Loucy (cell line): Measurements from ENCODE around the gene SERPINB1.

Experiments used
- H2AFZ ChIP-seq: fragments of 200-600 bp; sonication (generic); 2 replicates; pipeline ENCODE4 v1.6.0; 2016; ENCODE audit warnings: antibody characterized with exemption, mild to moderate bottlenecking, low read length, moderate library complexity
- H3F3A ChIP-seq: fragments of 200-600 bp; 2 replicates; pipeline ENCODE4 v1.6.0; 2016; ENCODE audit warnings: antibody characterized with exemption, low read depth, mild to moderate bottlenecking
- H3K27me3 ChIP-seq: fragments of 200-600 bp; sonication (generic); 2 replicates; pipeline ENCODE4 v1.6.1; 2014; ENCODE audit warnings: low read length, mild to moderate bottlenecking; ENCODE audit not compliant: insufficient read depth, poor library complexity, severe bottlenecking
- H3K36me3 ChIP-seq: fragments of 200-600 bp; sonication (generic); 2 replicates; pipeline ENCODE4 v1.6.1; 2016; ENCODE audit warnings: low read length; ENCODE audit not compliant: insufficient read depth
- H3K4me1 ChIP-seq: fragments of 200-600 bp; sonication (generic); 2 replicates; pipeline ENCODE4 v1.5.1; 2014; ENCODE audit warnings: low read length, mild to moderate bottlenecking; ENCODE audit not compliant: insufficient read depth, poor library complexity, severe bottlenecking
- H3K4me2 ChIP-seq: fragments of 200-600 bp; sonication (generic); 2 replicates; pipeline ENCODE4 v1.6.0; 2014; ENCODE audit warnings: antibody characterized with exemption, low read length, low read depth, mild to moderate bottlenecking; ENCODE audit not compliant: poor library complexity, severe bottlenecking
- H3K4me3 ChIP-seq: fragments of 200-600 bp; sonication (generic); 2 replicates; pipeline ENCODE4 v1.5.1; 2014; ENCODE audit warnings: low read length, mild to moderate bottlenecking, mixed read lengths; ENCODE audit not compliant: poor library complexity, severe bottlenecking
- H3K79me2 ChIP-seq: fragments of 200-600 bp; sonication (generic); 2 replicates; pipeline ENCODE4 v1.6.1; 2014; ENCODE audit warnings: low read length; ENCODE audit not compliant: insufficient read depth
- H3K9ac ChIP-seq: fragments of 200-600 bp; sonication (generic); 2 replicates; pipeline ENCODE4 v1.6.0; 2014; ENCODE audit warnings: mild to moderate bottlenecking, low read depth, low read length, moderate library complexity; ENCODE audit not compliant: poor library complexity, severe bottlenecking
- H3K9me2 ChIP-seq: fragments of 200-600 bp; sonication (generic); replicated peaks from 2 replicates; pipeline ENCODE4 v1.6.1; 2016; ENCODE audit warnings: low read depth, low read length, mixed read lengths
- H3K9me3 ChIP-seq: fragments of 200-600 bp; sonication (generic); 2 replicates; pipeline ENCODE4 v1.6.1; 2014; ENCODE audit warnings: mild to moderate bottlenecking, antibody characterized with exemption, low read length, low read depth; ENCODE audit not compliant: insufficient read depth
- H4K20me1 ChIP-seq: fragments of 200-600 bp; sonication (generic); 2 replicates; pipeline ENCODE4 v1.6.0; 2014; ENCODE audit warnings: antibody characterized with exemption, low read length, mild to moderate bottlenecking; ENCODE audit not compliant: insufficient read depth, poor library complexity, severe bottlenecking
- EZH2phosphoT487 ChIP-seq: fragments of 200-600 bp; IDR thresholded peaks from 2 replicates; pipeline ENCODE4 v1.6.1; 2018; ENCODE audit warnings: antibody characterized with exemption, mild to moderate bottlenecking, moderate library complexity, borderline replicate concordance
- TF ChIP-seq, protein P1 (sequence below): fragments of 200-600 bp; sonication (generic); conservative IDR thresholded peaks from 2 replicates; pipeline ENCODE4 v1.5.1; 2014; ENCODE audit warnings: mild to moderate bottlenecking, antibody characterized with exemption, low read length

The SERPINB1 gene

DNA sequence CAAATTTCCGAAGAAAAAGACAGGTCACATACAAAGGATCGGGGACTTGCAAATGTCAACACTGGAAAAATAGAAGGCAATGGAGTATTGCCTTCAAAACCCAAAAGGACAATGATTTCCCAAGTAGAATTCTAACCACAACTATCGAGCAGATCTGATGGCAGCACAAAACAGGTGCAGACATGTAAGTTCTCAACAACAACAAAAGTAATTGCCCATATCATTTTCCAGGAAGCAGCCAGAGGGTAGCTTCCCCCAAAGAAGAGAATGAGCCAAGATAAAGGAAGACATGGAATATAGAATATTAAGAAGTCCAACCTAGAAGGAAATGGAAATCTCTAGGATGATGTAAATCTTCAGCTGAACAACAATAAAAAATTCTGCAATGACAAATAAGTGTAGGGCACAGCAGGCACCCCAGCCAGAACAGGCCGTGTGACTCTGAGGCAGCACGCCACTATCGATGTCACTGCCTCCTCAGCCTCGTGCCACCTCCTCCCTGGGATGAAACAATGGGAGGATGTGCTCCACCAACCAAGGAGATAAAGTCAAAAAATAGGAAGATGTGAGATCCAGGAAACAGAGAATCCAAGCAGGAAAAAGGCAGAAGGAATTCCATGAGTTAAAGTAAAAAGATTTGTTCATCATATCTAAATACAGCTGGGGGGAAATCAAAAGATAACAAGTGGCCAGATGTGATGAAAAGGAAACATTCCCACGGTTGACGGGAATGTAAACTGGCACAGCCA, 34.1 kb downstream of the SERPINB1 start:
- Histone ChIP-seq H3K4me3 (no peak overlapping the region), H4K20me1 (no peaks in the 10 kb centered on the region), H3K9ac (peak overlapping the region; percentile 24), H3K4me1 (peaks cover 42% of the 10 kb centered on the region), H2AFZ (no peak overlapping the region), H3F3A (0 out of 2 replicates have a peak, but pooled peaks cover 6% of the 10 kb centered on the region), H3K27me3 (no peaks in the 10 kb centered on the region), H3K4me2 (peak overlapping the region; percentile 42), H3K9me3 (no peaks in the 10 kb centered on the region), H3K79me2 (no peaks in the 10 kb centered on the region), H3K36me3 (no peaks in the 10 kb centered on the region), H3K9me2 (no peaks in the 10 kb centered on the region)
- TF ChIP-seq, protein P1, sequence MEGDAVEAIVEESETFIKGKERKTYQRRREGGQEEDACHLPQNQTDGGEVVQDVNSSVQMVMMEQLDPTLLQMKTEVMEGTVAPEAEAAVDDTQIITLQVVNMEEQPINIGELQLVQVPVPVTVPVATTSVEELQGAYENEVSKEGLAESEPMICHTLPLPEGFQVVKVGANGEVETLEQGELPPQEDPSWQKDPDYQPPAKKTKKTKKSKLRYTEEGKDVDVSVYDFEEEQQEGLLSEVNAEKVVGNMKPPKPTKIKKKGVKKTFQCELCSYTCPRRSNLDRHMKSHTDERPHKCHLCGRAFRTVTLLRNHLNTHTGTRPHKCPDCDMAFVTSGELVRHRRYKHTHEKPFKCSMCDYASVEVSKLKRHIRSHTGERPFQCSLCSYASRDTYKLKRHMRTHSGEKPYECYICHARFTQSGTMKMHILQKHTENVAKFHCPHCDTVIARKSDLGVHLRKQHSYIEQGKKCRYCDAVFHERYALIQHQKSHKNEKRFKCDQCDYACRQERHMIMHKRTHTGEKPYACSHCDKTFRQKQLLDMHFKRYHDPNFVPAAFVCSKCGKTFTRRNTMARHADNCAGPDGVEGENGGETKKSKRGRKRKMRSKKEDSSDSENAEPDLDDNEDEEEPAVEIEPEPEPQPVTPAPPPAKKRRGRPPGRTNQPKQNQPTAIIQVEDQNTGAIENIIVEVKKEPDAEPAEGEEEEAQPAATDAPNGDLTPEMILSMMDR, result no peak
- no peak for TF ChIP-seq EZH2phosphoT487

DNA sequence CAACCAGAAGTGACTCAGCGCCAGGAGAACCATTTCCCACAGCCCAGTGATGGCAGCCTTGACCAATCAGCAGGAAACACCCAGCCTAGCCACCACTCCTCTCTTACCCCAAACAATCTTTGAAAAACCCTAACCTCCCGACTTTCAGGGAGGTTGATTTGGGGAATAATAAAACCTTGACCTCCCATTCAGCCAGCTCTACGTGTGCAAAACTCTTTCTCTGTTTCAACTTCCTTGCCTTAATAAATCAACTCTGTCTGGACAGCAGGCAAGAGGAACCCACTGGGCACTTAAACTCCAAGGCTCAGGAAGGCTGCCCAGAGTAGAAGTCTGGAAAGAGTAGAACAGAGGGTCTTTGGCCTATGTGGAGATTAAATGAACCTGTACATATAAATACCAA, 35.0 kb downstream of the SERPINB1 start:
- peak overlapping the region; percentile 42 for H3K4me2 ChIP-seq
- no peak overlapping the region for H2AFZ ChIP-seq
- H3K9ac ChIP-seq, result peak overlapping the region; percentile 24
- H3K79me2 ChIP-seq, result no peaks in the 10 kb centered on the region
- TF ChIP-seq EZH2phosphoT487, result no peak
- TF ChIP-seq, protein P1, result no peak
- H3K4me3 ChIP-seq, result peak overlapping the region; percentile 1
- H3K4me1 ChIP-seq, result peaks cover 42% of the 10 kb centered on the region
- no peaks in the 10 kb centered on the region for H3K9me3 ChIP-seq
- 0 out of 2 replicates have a peak, but pooled peaks cover 6% of the 10 kb centered on the region for H3F3A ChIP-seq
- H4K20me1 ChIP-seq, result no peaks in the 10 kb centered on the region
- no peaks in the 10 kb centered on the region for H3K9me2 ChIP-seq
- H3K36me3 ChIP-seq, result no peaks in the 10 kb centered on the region
- no peaks in the 10 kb centered on the region for H3K27me3 ChIP-seq

DNA sequence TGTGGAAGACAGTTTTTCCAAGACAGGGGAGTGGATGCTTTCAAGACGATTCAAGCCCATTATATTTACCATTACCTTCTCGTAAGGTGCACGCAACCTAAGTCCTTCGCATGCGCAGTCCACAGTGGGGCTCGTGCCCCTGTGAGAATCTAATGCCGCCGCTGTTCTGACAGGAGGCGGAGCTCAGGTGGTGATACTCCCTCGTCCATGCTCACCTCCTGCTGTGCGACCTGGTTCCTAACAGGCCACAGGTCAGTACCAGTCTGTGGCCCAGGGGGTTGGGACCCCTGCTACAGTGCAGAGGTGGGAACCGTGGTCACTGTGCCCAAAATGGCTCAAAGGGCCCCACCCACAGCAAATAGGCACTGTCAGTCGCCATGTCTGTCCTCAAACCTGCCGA, 36.6 kb downstream of the SERPINB1 start:
- Histone ChIP-seq H3K27me3 (no peaks in the 10 kb centered on the region), H3K9ac (no peak overlapping the region), H3K4me1 (peaks cover 44% of the 10 kb centered on the region), H3K4me3 (no peak overlapping the region), H3K4me2 (no peak overlapping the region), H3K36me3 (no peaks in the 10 kb centered on the region), H3K9me2 (no peaks in the 10 kb centered on the region), H3K9me3 (no peaks in the 10 kb centered on the region), H4K20me1 (no peaks in the 10 kb centered on the region), H2AFZ (no peak overlapping the region), H3K79me2 (no peaks in the 10 kb centered on the region), H3F3A (0 out of 2 replicates have a peak, but pooled peaks cover 6% of the 10 kb centered on the region)
- TF ChIP-seq EZH2phosphoT487, result no peak
- TF ChIP-seq, protein P1, result no peak
